CD14-positive monocyte (primary cell): Measurements from ENCODE around the gene PCDH19. TPM values are rescaled to one million over a fixed set of nuclear protein-coding genes. Genes with fewer than 3 reads are reported as not detected.

ENCODE experiments used
- DNase-seq, 3 donors: peaks; one replicate each; pipeline ENCODE4 v3.0.0-alpha.2; 2011 to 2022
- H2AFZ ChIP-seq: 2 replicates; pipeline ENCODE4 v1.6.0; 2012; ENCODE audit warnings: mild to moderate bottlenecking, low read depth, low read length, inconsistent platforms; ENCODE audit not compliant: insufficient read depth, poor library complexity, severe bottlenecking
- H3K27ac ChIP-seq, 2 donors: 1 replicate in 1 of 2; 2 replicates in 1 of 2; pipeline ENCODE4 v1.5.1; 2012 to 2013; ENCODE audit warnings: low read length in 2 of 2, control low read depth in 1 of 2, inconsistent platforms in 1 of 2, low read depth in 1 of 2, mild to moderate bottlenecking in 1 of 2
- H3K27me3 ChIP-seq, 2 donors: one replicate each; pipeline versions ENCODE4 v1.6.0 to v1.6.1; 2011 to 2013; ENCODE audit warnings: low read length in 2 of 2; ENCODE audit not compliant: control insufficient read depth in 2 of 2, insufficient read depth in 2 of 2
- H3K36me3 ChIP-seq, 2 donors: replicated peaks in 1 of 2; 1 replicate in 1 of 2; 2 replicates in 1 of 2; pipeline versions ENCODE4 v1.5.1 to v1.6.1; 2012 to 2013; ENCODE audit warnings: low read length in 2 of 2, control low read depth in 1 of 2, inconsistent platforms in 1 of 2, mild to moderate bottlenecking in 1 of 2; ENCODE audit not compliant: insufficient read depth in 2 of 2, control insufficient read depth in 1 of 2
- H3K4me1 ChIP-seq, 2 donors: 1 replicate in 1 of 2; 2 replicates in 1 of 2; pipeline versions ENCODE4 v1.5.1 to v1.6.1; 2012 to 2013; ENCODE audit warnings: low read length in 2 of 2, control low read depth in 1 of 2, inconsistent platforms in 1 of 2, mild to moderate bottlenecking in 1 of 2, moderate library complexity in 1 of 2; ENCODE audit not compliant: insufficient read depth in 2 of 2, control insufficient read depth in 1 of 2
- H3K4me2 ChIP-seq: replicated peaks from 2 replicates; pipeline ENCODE3; 2012; ENCODE audit warnings: low read length, moderate library complexity, mild to moderate bottlenecking; ENCODE audit not compliant: poor library complexity, severe bottlenecking; ENCODE audit errors: extremely low read depth
- H3K4me3 ChIP-seq, 3 experiments: fragments of 200-600 bp in 1 of 3; sonication (generic) in 1 of 3; replicated peaks in 1 of 3; 1 replicate in 2 of 3; 2 replicates in 1 of 3; pipeline ENCODE4 v1.5.1; 2011 to 2013; ENCODE audit warnings: low read length in 3 of 3, mild to moderate bottlenecking in 3 of 3, control low read depth in 2 of 3, low read depth in 2 of 3, inconsistent platforms in 1 of 3, moderate library complexity in 1 of 3
- H3K79me2 ChIP-seq: 2 replicates; pipeline ENCODE4 v1.6.0; 2012; ENCODE audit warnings: mild to moderate bottlenecking, control low read depth, inconsistent platforms, low read length, moderate library complexity; ENCODE audit not compliant: insufficient read depth
- H3K9ac ChIP-seq: 2 replicates; pipeline ENCODE4 v1.6.0; 2017; ENCODE audit warnings: low read length, mild to moderate bottlenecking; ENCODE audit not compliant: insufficient read depth, poor library complexity, severe bottlenecking
- H3K9me3 ChIP-seq, 2 donors: replicated peaks in 1 of 2; 1 replicate in 1 of 2; 2 replicates in 1 of 2; pipeline versions ENCODE4 v1.5.1 to v1.6.1; 2012 to 2013; ENCODE audit warnings: low read length in 2 of 2, control low read depth in 1 of 2; ENCODE audit not compliant: control insufficient read depth in 1 of 2, insufficient read depth in 1 of 2
- H4K20me1 ChIP-seq: 2 replicates; pipeline ENCODE4 v1.6.0; 2012; ENCODE audit warnings: mild to moderate bottlenecking, low read length, control low read depth, moderate library complexity; ENCODE audit not compliant: insufficient read depth
- H3K27ac Mint-ChIP-seq, 7 donors: one replicate each; pipeline ENCODE4 v1.8.0; 2020; ENCODE audit warnings: mild to moderate bottlenecking in 7 of 7, mixed read lengths in 7 of 7, moderate library complexity in 6 of 7, inconsistent platforms in 2 of 7
- H3K27me3 Mint-ChIP-seq, 3 donors: one replicate each; pipeline ENCODE4 v1.8.0; 2021 to 2022; ENCODE audit warnings: low read depth in 3 of 3, mild to moderate bottlenecking in 3 of 3, mixed read lengths in 3 of 3, moderate library complexity in 3 of 3, inconsistent platforms in 1 of 3
- H3K36me3 Mint-ChIP-seq, 2 donors: one replicate each; pipeline ENCODE4 v1.8.0; 2020; ENCODE audit warnings: mixed read lengths in 2 of 2, inconsistent platforms in 1 of 2, mild to moderate bottlenecking in 1 of 2
- H3K4me1 Mint-ChIP-seq: one replicate; pipeline ENCODE4 v1.8.0; 2020; ENCODE audit warnings: mild to moderate bottlenecking, mixed read lengths
- H3K4me3 Mint-ChIP-seq, 2 donors: one replicate each; pipeline ENCODE4 v1.8.0; 2020; ENCODE audit warnings: mild to moderate bottlenecking in 2 of 2, mixed read lengths in 2 of 2, moderate library complexity in 1 of 2
- H3K9me3 Mint-ChIP-seq, 7 donors: one replicate each; pipeline ENCODE4 v1.8.0; 2020 to 2022; ENCODE audit warnings: mixed read lengths in 7 of 7, mild to moderate bottlenecking in 6 of 7, moderate library complexity in 6 of 7, inconsistent platforms in 2 of 7
- WGBS: methylation state at CpG from one replicate; pipeline ENCODE4 v1.1.5; 2013; ENCODE audit warnings: missing lambda C conversion rate; ENCODE audit not compliant: insufficient coverage; 5-methylcytosine and 5-hydroxymethylcytosine counted together
- intact Hi-C, 2 donors: fragments of 100-400 bp; cut with micrococcal nuclease; formaldehyde crosslinking; loops; one replicate each; pipeline versions ENCODE4 v1.15.0 to v1.15.1; 2023
- polyA plus RNA-seq, 3 donors: library from polyadenylated mRNA; depleted of rRNA in 1 of 3; unstranded in 2 of 3; stranded (reverse) in 1 of 3; fragments of 300-500 nt in 2 of 3; fragments of >200 nt in 1 of 3; fragmentation: Illumina TruSeq in 2 of 3; gene quantifications; 1 replicate in 2 of 3; 2 replicates in 1 of 3; pipeline ENCODE4 v1.2.3, GENCODE V29; 2012 to 2021
- TF ChIP-seq, protein P1 (sequence below): fragments of 200-600 bp; IDR thresholded peaks from one replicate; pipeline ENCODE4 v1.8.0; 2022; ENCODE audit warnings: antibody characterized with exemption, mild to moderate bottlenecking

PCDH19 gene
- polyA plus RNA-seq, 3 donors: not detected

DNA sequence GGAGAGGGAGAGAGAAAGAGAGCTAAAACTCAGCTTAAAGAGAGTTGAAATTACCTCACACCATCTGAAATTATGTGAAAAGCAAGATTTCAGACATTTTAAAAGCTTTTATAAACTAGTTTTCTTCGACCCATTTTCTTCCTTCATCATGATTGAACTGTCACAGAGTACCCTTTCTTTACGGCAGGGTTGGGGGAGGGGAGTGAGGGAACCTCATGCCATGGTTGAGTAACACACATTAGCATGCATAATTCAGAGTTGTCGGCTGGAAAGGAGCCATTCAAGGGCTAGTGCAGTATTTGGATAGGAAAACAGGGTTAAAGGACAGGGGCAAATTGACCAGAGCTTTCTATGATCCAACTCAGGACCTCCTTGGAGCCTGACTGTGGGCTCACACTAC, 46.2 kb downstream of the PCDH19 start:
- Mint-ChIP-seq H3K4me3 (no peak overlapping the region), H3K9me3 (no peaks in the 10 kb centered on the region), H3K27me3 (peaks cover 0 to 5% (median 0%) of the 10 kb centered on the region in 3 donors), H3K36me3 (no peaks in the 10 kb centered on the region), H3K4me1 (no peaks in the 10 kb centered on the region), H3K27ac (no peak overlapping the region)
- TF ChIP-seq, protein P1, sequence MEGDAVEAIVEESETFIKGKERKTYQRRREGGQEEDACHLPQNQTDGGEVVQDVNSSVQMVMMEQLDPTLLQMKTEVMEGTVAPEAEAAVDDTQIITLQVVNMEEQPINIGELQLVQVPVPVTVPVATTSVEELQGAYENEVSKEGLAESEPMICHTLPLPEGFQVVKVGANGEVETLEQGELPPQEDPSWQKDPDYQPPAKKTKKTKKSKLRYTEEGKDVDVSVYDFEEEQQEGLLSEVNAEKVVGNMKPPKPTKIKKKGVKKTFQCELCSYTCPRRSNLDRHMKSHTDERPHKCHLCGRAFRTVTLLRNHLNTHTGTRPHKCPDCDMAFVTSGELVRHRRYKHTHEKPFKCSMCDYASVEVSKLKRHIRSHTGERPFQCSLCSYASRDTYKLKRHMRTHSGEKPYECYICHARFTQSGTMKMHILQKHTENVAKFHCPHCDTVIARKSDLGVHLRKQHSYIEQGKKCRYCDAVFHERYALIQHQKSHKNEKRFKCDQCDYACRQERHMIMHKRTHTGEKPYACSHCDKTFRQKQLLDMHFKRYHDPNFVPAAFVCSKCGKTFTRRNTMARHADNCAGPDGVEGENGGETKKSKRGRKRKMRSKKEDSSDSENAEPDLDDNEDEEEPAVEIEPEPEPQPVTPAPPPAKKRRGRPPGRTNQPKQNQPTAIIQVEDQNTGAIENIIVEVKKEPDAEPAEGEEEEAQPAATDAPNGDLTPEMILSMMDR: no peak
- Histone ChIP-seq H3K27me3 (no peaks in the 10 kb centered on the region), H3K9me3 (no peaks in the 10 kb centered on the region), H3K36me3 (no peaks in the 10 kb centered on the region), H3K79me2 (no peaks in the 10 kb centered on the region), H4K20me1 (no peaks in the 10 kb centered on the region), H3K4me3 (no peak overlapping the region), H3K27ac (no peak overlapping the region), H3K4me1 (no peaks in the 10 kb centered on the region), H3K4me2 (no peak overlapping the region), H2AFZ (no peak overlapping the region), H3K9ac (no peak overlapping the region)
- no peak for DNase-seq
- no CpG with 5 or more reads among the region's 3 CpGs for WGBS
- intact Hi-C loops: no loop called here

DNA sequence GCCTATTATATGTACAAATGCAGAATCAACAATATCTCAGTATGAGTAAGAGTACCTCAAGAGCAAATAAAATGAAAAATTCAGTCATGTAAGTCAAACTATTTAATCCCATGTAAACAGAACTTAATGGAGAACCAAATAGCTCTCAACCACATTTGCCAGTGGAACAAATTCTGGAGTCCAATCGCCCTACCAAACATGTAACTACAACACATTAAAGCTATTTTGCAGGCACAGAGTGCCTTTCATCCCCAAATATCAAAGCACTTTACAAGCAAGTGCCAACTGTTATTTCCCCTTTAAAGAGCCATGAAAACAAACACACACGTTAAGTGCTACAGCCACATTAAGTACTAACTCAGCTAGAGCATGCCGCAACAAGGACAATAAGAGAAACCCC, 51.3 kb downstream of the PCDH19 start:
- Histone ChIP-seq H2AFZ (no peak overlapping the region), H4K20me1 (no peaks in the 10 kb centered on the region), H3K4me3 (no peak overlapping the region), H3K27ac (no peak overlapping the region), H3K4me2 (no peak overlapping the region), H3K9me3 (no peaks in the 10 kb centered on the region), H3K27me3 (no peaks in the 10 kb centered on the region), H3K9ac (no peak overlapping the region), H3K79me2 (no peaks in the 10 kb centered on the region), H3K36me3 (no peaks in the 10 kb centered on the region), H3K4me1 (no peaks in the 10 kb centered on the region)
- TF ChIP-seq, protein P1: no peak
- Mint-ChIP-seq H3K9me3 (no peaks in the 10 kb centered on the region), H3K4me3 (no peak overlapping the region), H3K36me3 (no peaks in the 10 kb centered on the region), H3K4me1 (no peaks in the 10 kb centered on the region), H3K27ac (no peak overlapping the region), H3K27me3 (peaks cover 0 to 3% (median 0%) of the 10 kb centered on the region in 3 donors)
- no CpG with 5 or more reads among the region's 3 CpGs for WGBS
- intact Hi-C loops: no loop called here
- no peak for DNase-seq
